Mesothelial cell of epicardium (in vitro differentiated cells): Measurements from ENCODE around the gene PTPN1. TPM values are rescaled to one million over a fixed set of nuclear protein-coding genes. Genes with fewer than 3 reads are reported as not detected.

Source experiments
- DNase-seq, 2 experiments: peaks; one replicate each; pipeline ENCODE4 v3.0.0; 2021; ENCODE audit warnings: low spot score in 2 of 2; ENCODE audit not compliant: unreplicated experiment in 2 of 2
- H3K27ac Mint-ChIP-seq: 2 replicates; pipeline ENCODE4 v1.8.0; 2021; ENCODE audit warnings: mixed read lengths
- H3K27me3 Mint-ChIP-seq: 2 replicates; pipeline ENCODE4 v1.8.0; 2021; ENCODE audit warnings: low read depth, mixed read lengths
- H3K36me3 Mint-ChIP-seq: 2 replicates; pipeline ENCODE4 v1.8.0; 2021; ENCODE audit warnings: mixed read lengths
- H3K4me1 Mint-ChIP-seq: 2 replicates; pipeline ENCODE4 v1.8.0; 2021; ENCODE audit warnings: mixed read lengths
- H3K4me3 Mint-ChIP-seq: 2 replicates; pipeline ENCODE4 v1.8.0; 2021; ENCODE audit warnings: mild to moderate bottlenecking, moderate library complexity, mixed read lengths
- H3K9me3 Mint-ChIP-seq: 2 replicates; pipeline ENCODE4 v1.8.0; 2021; ENCODE audit warnings: mixed read lengths
- CTCF ChIP-seq: fragments of 200-600 bp; sonication (generic); IDR thresholded peaks from one replicate; pipeline ENCODE4 v1.5.0; 2021; ENCODE audit warnings: antibody characterized with exemption; ENCODE audit not compliant: unreplicated experiment
- total RNA-seq: library from RNA; stranded (reverse); gene quantifications from 3 replicates; pipeline ENCODE4 v1.2.1, GENCODE V29; 2021

PTPN1 gene
- total RNA-seq, 1 donor from 2014 or later, result 27.7 TPM

GRCh38 chr20:50494428-50494827 is 15.8 kb upstream of the PTPN1 start:
- H3K36me3 Mint-ChIP-seq, result no peaks in the 10 kb centered on the region
- no peaks in the 10 kb centered on the region for H3K9me3 Mint-ChIP-seq
- peaks cover 4% of the 10 kb centered on the region for H3K4me1 Mint-ChIP-seq
- no peak overlapping the region for H3K4me3 Mint-ChIP-seq
- no peaks in the 10 kb centered on the region for H3K27me3 Mint-ChIP-seq
- no peak for TF ChIP-seq CTCF
- no peak overlapping the region for H3K27ac Mint-ChIP-seq
- no peak for DNase-seq

- Mint-ChIP-seq H3K27me3 (no peaks in the 10 kb centered on the region), H3K27ac (no peak overlapping the region), H3K9me3 (no peaks in the 10 kb centered on the region), H3K4me1 (peaks cover 4% of the 10 kb centered on the region), H3K36me3 (no peaks in the 10 kb centered on the region), H3K4me3 (no peak overlapping the region)
- DNase-seq, result no peak
- TF ChIP-seq CTCF, result no peak
Measured at GRCh38 chr20:50496773-50497385, 13.3 kb upstream of the PTPN1 start.

- Mint-ChIP-seq H3K9me3 (no peaks in the 10 kb centered on the region), H3K27me3 (no peaks in the 10 kb centered on the region), H3K4me3 (no peak overlapping the region), H3K36me3 (no peaks in the 10 kb centered on the region), H3K4me1 (peaks cover 7% of the 10 kb centered on the region), H3K27ac (no peak overlapping the region)
- no peak for TF ChIP-seq CTCF
- no peak for DNase-seq
Measured at GRCh38 chr20:50498071-50498776, 12.0 kb upstream of the PTPN1 start.

- DNase-seq, result no peak
- Mint-ChIP-seq H3K36me3 (no peaks in the 10 kb centered on the region), H3K4me1 (peaks cover 10% of the 10 kb centered on the region), H3K4me3 (no peak overlapping the region), H3K9me3 (no peaks in the 10 kb centered on the region), H3K27me3 (no peaks in the 10 kb centered on the region), H3K27ac (no peak overlapping the region)
- TF ChIP-seq CTCF, result no peak
Measured at GRCh38 chr20:50499938-50500337, 10.2 kb upstream of the PTPN1 start.

- Mint-ChIP-seq H3K27ac (peak overlapping the region; percentile 41), H3K4me1 (peaks cover 6% of the 10 kb centered on the region), H3K4me3 (no peak overlapping the region), H3K36me3 (no peaks in the 10 kb centered on the region), H3K27me3 (no peaks in the 10 kb centered on the region), H3K9me3 (no peaks in the 10 kb centered on the region)
- no peak for DNase-seq
- TF ChIP-seq CTCF, result no peak
Measured at GRCh38 chr20:50501972-50502745, 8.0 kb upstream of the PTPN1 start.
